ENCODE results near the gene ZBTB1. TPM values are rescaled to one million over a fixed set of nuclear protein-coding genes. Genes with fewer than 3 reads are reported as not detected.
A peak's percentile ranks its signal among the peaks of the same experiment; 100 is the strongest.

The ZBTB1 gene
- total and polyA plus RNA-seq, 2 donors (not counting 3 experiments of a cell fraction or from before 2014, with no cell fraction given) = 9.7 to 32.2 TPM

- POLR2A ChIA-PET = interaction anchor here (0.8 to 1.3 kb wide), 4 partner anchors 14 to 153 kb away, joined by 3 to 7 read pairs (median 4); partner anchors contain the start of gene MTHFD1
- TF ChIP-seq EZH2 (IDR thresholded peaks at IDR 0.05; ENCODE audit: borderline replicate concordance, low read depth, low read length, severe bottlenecking) = no peak
- TF ChIP-seq CTCF (IDR thresholded peaks at IDR 0.05; ENCODE audit: extremely low read depth in 1 of 2, insufficient read depth in 1 of 2, low read depth in 1 of 2, low read length in 2 of 2) = peak in 1 of 2 donors; percentile 14
- Histone ChIP-seq H3K4me2 (ENCODE audit: insufficient read depth, low read length) (peak overlapping the region; percentile 69), H2AFZ (ENCODE audit: low read depth, low read length) (peak overlapping the region; percentile 94), H3K79me2 (ENCODE audit: control insufficient read depth, insufficient read depth, low read length) (no peaks in the 10 kb centered on the region), H3K9me3 (replicated peaks; ENCODE audit: control insufficient read depth, insufficient read depth, low read length) (no peaks in the 10 kb centered on the region), H4K20me1 (replicated peaks; ENCODE audit: control insufficient read depth, extremely low read depth, insufficient read depth, low read length) (no peaks in the 10 kb centered on the region), H3K4me3 (replicated peaks in 1 of 3; ENCODE audit: insufficient read depth in 1 of 3, low read depth in 1 of 3, low read length in 3 of 3) (peak overlapping the region in 1 of 3 experiments; percentile 8), H3K27ac (ENCODE audit: insufficient read depth, low read depth, low read length) (no peak overlapping the region), H3K9me1 (replicated peaks; ENCODE audit: control insufficient read depth, extremely low read depth, insufficient read depth, low read length) (no peaks in the 10 kb centered on the region), H3K4me1 (ENCODE audit: control insufficient read depth, extremely low read depth, insufficient read depth, low read length) (peaks cover 25% of the 10 kb centered on the region), H3K9ac (replicated peaks; ENCODE audit: extremely low read depth, insufficient read depth, low read length) (no peak overlapping the region), H3K36me3 (ENCODE audit: control insufficient read depth in 2 of 2, extremely low read depth in 1 of 2, insufficient read depth in 2 of 2, low read length in 2 of 2) (no peaks in the 10 kb centered on the region), H3K27me3 (ENCODE audit: control insufficient read depth in 2 of 2, insufficient read depth in 2 of 2, low read length in 2 of 2) (peaks cover 26 to 29% of the 10 kb centered on the region in 2 experiments)
- intact Hi-C loops (cut with micrococcal nuclease) = loop anchor here (5.0 kb wide), 1 partner anchor 221 kb away; no protein-coding TSS in a partner anchor
- dilution Hi-C loops (cut with MboI; ENCODE audit: extremely low pct_ligation_motif_present, low sequenced_read_pairs) = no loop called here
- FAIRE-seq = no peak
- CTCF ChIA-PET = interaction anchor here (1.1 to 5.7 kb wide), 3 partner anchors 12 to 96 kb away, joined by 3 to 64 read pairs (median 6); no protein-coding TSS in a partner anchor
- peak; percentile 29 for DNase-seq (ENCODE audit: low read depth, low spot score)
- BruUV-seq (replicated peaks) = no TSS peak
These were observed 36.8 kb downstream of the ZBTB1 start for GRCh38 chr14:64541261-64541971.
